ENCODE measurements around the gene NUBP2.

The NUBP2 gene

DNA sequence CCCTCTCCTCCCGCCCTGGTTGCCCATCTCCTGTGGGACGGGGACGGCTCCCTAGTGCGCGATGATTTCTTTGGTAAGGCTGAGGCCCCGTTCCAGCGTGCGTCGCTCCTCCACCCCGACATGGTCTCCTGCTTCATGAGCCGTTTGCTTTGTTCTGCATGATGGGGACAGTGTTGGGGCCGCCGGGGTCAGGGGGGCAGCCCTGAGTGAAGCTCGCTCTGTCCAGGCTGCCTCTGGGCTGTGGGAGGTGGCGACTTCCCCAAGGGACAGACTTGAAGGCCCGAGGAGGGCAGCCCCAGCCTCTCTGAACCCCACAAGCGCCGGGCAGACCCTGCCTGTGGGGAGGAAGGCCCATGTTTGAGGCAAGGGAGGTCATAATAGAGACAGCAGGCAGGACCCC is 23.8 kb upstream of the NUBP2 start:
- in situ Hi-C loops (cut with MboI; ENCODE audit: low sequenced_read_pairs) = no loop called here

DNA sequence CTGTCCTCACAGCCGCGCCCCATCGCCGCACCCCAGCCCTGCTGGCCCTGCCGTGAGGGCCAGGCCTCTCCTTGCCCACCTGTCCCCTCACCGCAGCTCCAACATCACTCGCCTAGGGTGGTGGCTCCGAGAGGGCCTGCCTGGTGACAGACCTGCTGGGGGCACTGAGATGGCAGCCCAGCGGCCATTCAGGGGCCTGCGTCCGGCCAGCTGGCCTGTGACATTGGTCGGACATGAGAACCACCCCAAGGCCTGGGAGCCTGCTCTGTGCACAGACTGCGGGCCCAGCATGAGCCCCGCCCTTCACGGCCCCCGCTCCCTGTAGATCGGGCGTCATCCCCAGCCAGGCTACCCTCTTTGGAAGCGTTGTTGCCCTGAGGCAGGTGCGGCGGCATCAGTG is 23.2 kb upstream of the NUBP2 start:
- in situ Hi-C loops (cut with MboI; ENCODE audit: low sequenced_read_pairs) = no loop called here

DNA sequence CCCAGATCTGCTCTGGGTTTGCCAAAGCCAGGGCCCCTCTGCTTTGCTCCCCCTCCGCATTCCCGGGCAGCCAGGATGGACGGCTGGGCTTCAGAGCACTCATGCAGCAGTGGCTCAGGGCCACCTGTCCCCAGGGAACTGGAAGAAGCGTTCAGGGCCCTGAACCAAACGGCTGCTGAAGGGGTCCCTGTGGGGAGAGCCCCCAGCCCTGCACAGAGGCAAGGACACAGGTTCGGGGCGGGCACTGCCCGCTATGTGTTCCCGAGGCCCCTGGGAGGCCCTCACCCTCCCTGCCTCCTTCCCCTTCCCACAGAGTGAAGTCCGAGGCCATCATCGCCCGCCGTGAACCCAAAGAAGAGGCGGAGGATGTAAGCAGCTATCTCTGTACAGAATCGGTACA is 21.8 kb upstream of the NUBP2 start:
- in situ Hi-C loops (cut with MboI; ENCODE audit: low sequenced_read_pairs) = no loop called here

DNA sequence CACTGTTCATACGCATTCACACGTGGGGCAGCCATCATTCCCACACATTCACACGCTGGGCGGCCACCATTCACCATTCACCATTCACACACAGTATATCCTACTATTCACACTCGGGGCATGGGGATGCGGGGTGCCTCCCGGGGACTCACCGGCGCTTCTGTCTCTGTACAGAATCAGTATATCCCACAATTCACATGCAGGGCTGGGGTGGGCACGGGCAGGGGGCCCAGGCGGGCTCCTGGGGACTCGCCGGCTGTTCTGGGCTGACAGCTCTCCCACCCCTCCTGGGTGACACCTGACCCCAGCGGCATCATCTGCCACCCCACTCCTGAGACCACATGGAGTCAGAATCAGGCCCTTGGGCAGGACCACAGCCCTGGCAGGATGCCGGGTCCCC is 21.0 kb upstream of the NUBP2 start:
- in situ Hi-C loops (cut with MboI; ENCODE audit: low sequenced_read_pairs) = no loop called here

DNA sequence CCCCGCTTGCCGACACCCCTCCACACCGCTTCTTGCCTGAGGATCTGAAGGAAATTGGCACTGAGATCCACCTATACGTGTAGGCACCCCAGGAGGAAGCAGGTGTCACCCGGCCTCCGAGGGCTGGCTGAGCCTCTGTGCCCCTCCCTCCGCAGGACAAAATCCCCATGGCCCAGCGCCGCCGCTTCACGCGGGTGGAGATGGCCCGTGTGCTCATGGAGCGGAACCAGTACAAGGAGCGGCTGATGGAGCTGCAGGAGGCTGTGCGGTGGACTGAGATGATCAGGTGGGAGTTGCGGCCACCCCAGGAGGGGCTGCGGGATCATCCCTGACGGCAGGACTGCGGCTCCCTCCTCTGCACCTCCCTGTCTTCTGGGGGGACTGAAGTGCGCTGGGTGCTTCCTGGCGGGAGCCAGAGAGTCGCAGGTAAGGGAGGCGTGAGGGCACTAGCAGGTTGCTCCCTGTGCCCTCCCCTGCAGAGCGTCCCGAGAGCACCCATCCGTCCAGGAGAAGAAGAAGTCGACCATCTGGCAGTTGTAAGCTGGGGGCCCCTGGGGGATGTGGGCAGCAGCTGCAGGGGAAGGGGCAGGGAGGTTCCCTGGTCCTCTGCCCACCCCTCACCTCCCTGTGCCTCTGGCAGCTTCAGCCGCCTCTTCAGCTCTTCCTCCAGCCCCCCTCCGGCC is 20.4 kb upstream of the NUBP2 start:
- in situ Hi-C loops (cut with MboI; ENCODE audit: low sequenced_read_pairs) = no loop called here

DNA sequence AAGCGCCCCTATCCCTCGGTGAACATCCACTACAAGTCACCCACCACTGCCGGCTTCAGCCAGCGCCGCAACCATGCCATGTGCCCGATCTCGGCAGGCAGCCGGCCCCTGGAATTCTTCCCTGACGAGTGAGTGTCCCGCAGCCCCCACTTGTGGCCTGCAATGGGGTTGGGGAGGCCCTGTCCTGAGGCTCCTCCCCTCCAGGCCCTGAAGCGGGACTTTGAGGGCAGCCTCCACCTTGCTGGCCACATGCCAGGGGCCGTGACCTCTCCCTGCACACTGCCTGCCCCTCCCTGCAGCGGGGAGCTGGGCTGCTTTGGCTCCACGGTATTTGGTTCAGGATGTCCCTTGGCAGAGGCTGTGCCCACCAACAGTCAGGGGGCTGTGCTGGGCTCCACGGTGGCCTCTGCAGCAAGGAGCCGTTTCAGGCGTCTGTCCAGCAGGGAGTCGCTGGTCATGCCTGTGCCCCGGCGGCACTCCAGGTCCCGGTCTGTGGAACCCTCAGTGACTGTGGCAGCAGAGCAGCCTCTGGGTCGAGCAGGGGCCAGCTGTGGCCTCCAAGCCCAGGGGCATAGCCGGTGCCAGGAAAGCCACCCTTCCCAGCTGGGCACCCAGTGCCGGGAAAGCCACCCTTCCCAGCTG is 19.8 kb upstream of the NUBP2 start:
- in situ Hi-C loops (cut with MboI; ENCODE audit: low sequenced_read_pairs) = no loop called here

DNA sequence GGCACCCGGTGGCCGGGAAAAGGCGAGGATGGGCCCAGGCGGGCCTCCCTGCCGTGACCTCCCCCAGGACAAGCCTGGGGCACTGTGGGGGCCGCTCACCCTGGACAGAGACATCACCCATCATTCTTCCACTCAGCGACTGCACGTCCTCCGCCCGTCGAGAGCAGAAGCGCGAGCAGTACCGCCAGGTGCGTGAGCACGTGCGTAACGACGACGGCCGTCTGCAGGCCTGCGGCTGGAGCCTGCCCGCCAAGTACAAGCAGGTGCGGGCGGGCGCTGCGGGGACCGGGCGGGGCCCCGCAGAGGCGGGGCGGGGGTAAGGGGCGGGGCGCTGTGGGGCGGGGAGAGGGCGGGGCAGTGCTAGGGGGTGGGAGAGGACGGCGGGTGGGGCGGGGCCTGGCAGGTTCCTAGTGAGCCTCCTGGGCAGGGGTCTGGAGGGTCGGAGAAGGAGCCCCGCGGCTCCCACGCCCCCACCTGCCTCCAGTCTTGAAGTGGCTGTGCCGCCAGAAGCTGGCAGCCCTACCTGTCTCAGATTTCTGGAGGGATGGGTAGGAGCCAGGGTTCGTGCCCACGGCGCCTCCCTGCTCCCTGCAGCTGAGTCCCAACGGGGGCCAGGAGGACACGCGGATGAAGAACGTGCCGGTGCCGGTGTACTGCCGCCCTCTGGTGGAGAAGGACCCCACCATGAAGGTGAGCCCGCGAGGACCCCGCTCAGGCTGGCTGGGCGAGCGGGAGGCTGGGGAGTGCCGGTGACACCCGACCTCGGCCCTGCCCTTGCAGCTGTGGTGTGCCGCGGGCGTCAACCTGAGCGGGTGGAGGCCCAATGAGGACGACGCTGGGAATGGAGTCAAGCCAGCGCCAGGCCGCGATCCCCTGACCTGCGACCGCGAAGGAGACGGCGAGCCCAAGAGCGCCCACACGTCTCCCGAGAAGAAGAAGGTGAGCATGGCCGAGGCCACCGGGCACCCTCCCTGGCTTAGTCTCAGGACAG is 18.9 kb upstream of the NUBP2 start:
- in situ Hi-C loops (cut with MboI; ENCODE audit: low sequenced_read_pairs) = no loop called here

DNA sequence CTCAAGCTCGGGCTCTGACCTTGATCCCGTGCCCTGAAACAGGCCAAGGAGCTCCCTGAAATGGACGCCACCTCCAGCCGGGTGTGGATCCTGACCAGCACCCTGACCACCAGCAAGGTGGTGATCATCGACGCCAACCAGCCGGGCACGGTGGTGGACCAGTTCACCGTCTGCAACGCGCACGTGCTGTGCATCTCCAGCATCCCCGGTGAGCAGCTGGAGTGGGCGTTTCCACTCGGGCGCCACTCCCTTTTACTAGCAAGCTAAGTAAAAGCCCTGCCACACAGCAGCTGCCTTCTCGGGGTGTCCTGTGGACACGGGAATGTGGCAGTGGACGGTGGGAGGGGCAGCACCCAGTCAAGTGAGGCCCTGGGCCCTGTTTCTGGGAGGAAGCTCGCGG is 17.8 kb upstream of the NUBP2 start:
- in situ Hi-C loops (cut with MboI; ENCODE audit: low sequenced_read_pairs) = no loop called here

DNA sequence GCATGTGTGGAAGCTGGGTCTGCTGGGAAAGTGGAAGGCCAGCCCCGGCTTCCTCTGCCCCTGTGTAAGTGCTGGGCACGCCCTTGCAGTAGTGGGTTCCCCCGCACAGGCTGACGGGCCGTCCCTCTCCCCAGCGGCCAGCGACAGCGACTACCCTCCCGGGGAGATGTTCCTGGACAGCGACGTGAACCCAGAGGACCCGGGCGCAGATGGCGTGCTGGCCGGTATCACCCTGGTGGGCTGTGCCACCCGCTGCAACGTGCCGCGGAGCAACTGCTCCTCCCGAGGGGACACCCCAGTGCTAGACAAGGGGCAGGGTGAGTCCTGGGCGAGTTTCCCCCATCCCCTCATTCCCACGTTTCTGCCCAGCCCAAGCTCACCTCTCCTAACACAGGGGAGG is 16.9 kb upstream of the NUBP2 start:
- in situ Hi-C loops (cut with MboI; ENCODE audit: low sequenced_read_pairs) = no loop called here

DNA sequence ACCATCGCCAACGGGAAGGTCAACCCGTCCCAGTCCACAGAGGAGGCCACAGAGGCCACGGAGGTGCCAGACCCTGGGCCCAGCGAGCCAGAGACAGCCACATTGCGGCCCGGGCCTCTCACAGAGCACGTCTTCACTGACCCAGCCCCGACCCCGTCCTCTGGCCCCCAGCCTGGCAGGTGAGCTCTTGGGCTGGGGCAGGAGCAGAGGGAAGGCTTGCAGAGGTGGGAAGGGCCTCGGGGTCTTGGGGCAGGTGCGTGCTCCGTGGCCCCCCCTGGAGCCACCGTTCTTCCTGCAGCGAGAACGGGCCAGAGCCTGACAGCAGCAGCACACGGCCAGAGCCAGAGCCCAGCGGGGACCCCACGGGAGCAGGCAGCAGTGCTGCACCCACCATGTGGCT is 16.5 kb upstream of the NUBP2 start:
- in situ Hi-C loops (cut with MboI; ENCODE audit: low sequenced_read_pairs) = no loop called here

DNA sequence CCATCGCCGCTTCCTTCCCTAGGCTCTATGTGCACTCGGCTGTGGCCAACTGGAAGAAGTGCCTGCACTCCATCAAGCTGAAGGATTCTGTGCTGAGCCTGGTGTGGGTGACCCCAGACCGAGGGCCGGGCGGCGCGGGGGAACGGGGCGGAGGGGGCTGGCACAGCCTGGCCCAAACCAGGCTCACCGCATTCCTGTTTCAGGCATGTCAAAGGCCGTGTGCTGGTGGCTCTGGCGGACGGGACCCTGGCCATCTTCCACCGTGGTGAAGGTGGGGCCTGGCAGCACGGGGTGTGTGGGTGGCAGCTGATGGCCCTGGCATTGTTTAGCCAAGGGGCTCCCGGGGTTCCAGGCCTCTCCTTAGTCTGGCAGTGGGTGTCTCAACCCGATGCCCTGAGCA is 16.1 kb upstream of the NUBP2 start:
- in situ Hi-C loops (cut with MboI; ENCODE audit: low sequenced_read_pairs) = no loop called here

DNA sequence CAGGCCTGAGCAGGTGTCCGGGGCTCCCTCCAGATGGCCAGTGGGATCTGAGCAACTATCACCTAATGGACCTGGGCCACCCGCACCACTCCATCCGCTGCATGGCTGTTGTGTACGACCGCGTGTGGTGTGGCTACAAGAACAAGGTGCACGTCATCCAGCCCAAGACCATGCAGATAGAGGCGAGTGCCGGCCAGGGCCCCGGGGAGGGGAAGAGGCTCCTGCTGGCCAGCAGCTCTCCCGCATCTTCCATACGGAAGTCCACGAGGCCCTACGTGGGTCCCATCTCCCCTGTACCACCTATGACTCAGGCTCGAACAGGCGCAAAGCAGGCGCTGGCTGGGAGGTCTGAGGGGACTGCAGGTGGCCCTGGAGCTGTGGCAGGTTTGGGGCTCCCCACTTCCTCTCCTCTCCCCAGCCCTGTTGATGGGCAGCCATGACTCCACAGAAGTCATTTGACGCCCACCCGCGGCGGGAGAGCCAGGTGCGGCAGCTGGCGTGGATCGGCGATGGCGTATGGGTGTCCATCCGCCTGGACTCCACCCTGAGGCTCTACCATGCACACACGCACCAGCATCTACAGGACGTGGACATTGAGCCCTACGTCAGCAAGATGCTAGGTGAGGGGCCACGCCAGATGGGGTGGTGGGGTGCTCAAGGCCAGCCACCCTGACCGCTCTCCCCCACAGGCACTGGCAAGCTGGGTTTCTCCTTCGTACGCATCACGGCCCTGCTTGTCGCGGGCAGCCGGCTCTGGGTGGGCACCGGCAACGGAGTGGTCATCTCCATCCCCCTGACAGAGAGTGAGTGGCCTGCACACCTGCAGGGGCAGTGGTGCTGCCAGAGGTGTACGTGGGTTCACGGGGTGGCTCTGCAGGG is 15.4 kb upstream of the NUBP2 start:
- in situ Hi-C loops (cut with MboI; ENCODE audit: low sequenced_read_pairs) = no loop called here

DNA sequence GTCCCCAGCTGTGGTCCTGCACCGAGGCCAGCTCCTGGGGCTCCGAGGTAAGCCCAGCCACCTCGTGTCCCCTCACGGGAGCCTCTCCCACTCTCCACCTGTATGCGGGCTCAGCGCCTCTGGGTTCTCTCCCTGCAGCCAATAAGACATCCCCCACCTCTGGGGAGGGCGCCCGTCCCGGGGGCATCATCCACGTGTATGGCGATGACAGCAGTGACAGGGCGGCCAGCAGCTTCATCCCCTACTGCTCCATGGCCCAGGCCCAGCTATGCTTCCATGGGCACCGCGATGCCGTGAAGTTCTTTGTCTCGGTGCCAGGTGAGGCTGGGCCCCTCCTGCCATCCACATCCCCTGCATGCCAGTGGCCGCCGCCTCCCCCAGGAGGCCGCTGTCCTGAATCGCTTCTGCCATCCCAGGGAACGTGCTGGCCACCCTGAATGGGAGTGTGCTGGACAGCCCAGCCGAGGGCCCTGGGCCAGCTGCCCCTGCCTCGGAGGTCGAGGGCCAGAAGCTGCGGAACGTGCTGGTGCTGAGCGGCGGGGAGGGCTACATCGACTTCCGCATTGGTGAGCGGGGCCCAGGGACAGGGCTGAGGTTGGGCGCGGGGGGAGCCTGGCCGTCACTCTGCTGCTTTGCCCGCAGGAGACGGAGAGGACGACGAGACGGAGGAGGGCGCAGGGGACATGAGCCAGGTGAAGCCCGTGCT is 14.5 kb upstream of the NUBP2 start:
- in situ Hi-C loops (cut with MboI; ENCODE audit: low sequenced_read_pairs) = no loop called here

DNA sequence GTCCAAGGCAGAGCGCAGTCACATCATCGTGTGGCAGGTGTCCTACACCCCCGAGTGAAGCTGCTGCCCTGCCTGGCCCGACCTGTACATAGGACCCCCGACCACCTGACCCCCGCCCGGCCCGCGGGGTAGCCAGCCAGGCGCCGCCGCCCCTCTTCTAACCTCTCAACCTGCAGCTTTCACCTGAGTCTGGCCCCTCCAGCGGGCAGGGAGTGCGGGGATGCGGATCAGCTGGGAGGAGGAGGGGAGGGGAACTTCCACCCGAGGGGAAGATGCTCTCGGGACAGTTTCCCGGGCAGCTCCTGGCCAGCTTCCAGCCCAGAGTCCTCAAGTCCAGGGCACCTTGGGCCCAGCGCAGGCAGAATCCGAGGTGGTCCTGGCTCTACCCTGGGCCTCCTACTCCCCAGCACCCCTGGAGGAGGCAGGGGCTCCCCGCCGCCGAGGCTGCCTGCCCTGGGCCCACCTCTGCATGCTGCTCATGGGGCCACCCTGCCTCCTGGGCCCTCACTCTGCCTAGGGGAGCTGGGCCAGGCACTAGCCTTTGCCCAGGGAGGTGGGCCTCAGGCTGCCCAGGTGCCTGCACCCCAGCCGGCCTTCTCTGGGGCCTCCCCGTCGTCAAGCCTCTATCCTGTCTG is 13.9 kb upstream of the NUBP2 start:
- in situ Hi-C loops (cut with MboI; ENCODE audit: low sequenced_read_pairs) = no loop called here

DNA sequence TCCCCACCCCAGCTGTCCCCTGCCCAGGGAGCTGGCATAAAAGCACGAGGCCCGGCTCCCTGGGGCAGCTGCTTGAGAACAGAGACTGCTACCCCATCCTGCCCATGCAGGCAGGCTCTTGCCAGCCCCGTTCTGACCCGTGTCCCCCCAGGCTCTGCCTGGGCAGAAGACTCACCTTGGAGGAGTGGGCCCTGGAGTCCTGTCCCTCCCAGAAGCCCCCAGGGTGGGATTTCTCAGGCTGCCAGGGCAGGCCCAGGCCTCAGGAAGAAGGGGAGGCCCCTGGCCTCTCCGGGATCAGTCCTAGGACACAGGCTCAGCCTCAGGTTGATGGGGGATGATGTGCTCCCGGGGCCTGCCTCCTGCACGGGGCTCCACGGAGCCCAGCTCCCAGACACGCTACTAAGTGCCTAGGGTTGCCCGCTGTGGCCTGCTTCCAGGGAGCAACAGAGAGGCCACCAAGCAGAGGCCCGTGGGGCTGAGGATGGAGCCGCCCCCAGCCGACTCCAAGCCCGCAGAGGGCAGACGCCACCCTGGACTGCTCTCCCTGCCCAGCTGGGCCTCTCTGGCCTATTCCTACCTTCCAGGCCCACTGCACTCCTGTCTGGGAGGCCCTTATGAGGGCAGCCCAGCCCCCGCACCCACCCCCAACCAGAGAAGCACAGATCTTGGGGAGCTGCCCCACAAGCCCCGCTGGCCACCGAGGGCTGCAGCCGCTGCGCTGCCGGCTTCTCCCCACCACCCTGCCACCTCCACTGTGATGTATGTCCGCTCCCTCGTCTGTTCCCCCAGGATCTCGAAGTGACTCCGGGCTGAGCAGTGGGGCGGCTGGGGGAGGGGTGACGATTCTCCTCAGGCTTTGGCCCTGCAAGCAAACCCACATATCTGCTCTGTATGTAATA is 13.1 kb upstream of the NUBP2 start:
- in situ Hi-C loops (cut with MboI; ENCODE audit: low sequenced_read_pairs) = no loop called here

DNA sequence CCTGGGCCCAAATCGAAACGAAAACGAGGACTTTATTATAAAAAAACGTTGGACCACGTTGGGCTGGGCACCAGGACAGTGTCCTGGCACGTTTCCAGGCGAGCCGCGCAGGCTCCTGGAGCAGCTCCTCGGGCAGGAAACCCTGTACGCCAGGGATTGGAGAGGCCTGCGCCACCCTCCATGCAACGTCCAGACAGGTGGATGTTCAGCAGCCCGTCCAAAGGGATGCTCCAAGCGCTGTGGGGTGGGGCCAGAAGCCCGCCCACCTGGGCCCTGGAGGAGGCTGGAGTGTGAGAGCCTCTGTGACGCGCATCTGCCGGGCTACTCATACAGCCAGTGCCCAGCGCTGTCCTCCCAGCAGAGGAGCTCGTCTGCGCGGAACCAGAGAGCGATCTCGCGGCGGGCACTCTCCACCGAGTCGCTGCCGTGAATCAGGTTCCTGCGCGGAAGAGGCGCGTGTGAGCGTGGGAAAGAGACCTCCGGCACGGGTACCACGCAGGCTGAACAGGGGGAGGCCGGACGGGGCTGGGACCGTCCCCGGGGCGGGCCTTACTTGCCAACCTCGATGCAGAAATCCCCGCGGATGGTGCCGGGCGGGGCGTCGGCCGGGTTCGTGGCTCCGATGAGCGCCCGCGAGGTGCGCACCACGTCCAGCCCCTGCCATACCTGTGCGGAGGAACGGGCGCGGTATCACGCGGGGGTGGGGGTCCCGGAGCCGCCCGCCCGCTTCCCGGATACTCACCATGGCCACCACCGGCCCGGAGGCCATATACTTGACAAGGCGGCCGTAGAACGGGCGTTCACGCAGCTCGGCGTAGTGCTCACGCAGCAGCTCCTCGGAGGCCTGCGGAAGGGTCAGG is 12.2 kb upstream of the NUBP2 start:
- in situ Hi-C loops (cut with MboI; ENCODE audit: low sequenced_read_pairs) = no loop called here

DNA sequence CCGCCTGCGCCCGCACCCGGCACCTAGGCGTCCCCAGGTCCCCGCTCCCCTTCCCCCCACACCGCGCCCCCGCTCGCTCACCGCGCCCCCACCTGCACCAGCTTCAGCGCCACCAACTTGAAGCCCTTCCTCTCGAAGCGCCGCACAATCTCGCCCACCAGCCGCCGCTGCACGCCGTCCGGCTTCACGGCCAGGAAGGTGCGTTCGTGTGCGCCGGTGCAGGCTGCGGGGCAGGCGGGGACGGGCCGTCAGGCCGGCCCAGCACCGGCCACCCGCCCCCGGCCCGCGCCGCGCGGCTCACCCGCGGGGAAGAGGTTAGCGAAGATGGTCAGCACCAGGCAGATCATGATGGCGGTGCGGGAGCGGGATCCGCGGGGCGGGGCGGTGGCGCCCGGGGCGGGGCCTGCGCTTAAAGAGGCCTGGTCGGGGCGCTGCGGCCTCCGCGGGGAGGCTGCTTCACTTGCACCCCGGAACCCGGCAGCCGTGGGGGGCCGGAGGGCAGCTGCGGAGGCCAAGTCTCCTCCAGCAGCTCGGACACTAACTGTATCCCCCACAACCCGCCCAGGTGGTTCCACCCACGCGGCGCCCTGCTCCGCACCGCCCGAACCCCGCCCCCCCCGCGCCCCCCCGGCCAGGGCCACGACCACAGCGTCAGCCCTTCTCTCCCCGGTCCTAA is 11.4 kb upstream of the NUBP2 start, which contains the start of gene NME3:
Gene NME3 (minus strand): TSS at position 356 of the 676 bp plus-strand sequence. CDS start 9 bp downstream, at position 347.
- in situ Hi-C loops (cut with MboI; ENCODE audit: low sequenced_read_pairs) = no loop called here

Data from HL-60/S4 (cell line).